GM06990 (cell line): ENCODE measurements around the gene APOE.
"Not testable (repeated sequence)": the region's sequence is repeated elsewhere in the genome, so short reads cannot be mapped to it uniquely, and the experiment has no call there.

Source experiments
- DNase-seq: peaks from one replicate; pipeline ENCODE4 v3.0.0-alpha.2; 2011; ENCODE audit not compliant: insufficient read length; ENCODE audit errors: extremely low read depth
- H3K27me3 ChIP-seq: replicated peaks from 2 replicates; pipeline ENCODE4 v1.6.0; 2011; ENCODE audit warnings: low read length; ENCODE audit not compliant: control insufficient read depth, insufficient read depth
- H3K36me3 ChIP-seq: 2 replicates; pipeline ENCODE4 v1.5.1; 2011; ENCODE audit warnings: low read length; ENCODE audit not compliant: control insufficient read depth, insufficient read depth
- H3K4me3 ChIP-seq: replicated peaks from 2 replicates; pipeline ENCODE4 v1.5.1; 2011; ENCODE audit warnings: low read depth, mild to moderate bottlenecking, control low read depth, low read length
- TF ChIP-seq, protein P1 (sequence below): IDR thresholded peaks from 2 replicates; pipeline ENCODE4 v1.5.1; 2011; ENCODE audit warnings: low read length, control low read depth, mild to moderate bottlenecking, inconsistent platforms; ENCODE audit not compliant: insufficient read depth, poor library complexity, severe bottlenecking

Gene APOE

GRCh38 chr19:44905437-44906160 is at the start of gene APOE:
TSS of gene APOE (plus strand) at chr19:44905796. CDS start at chr19:44906625, 829 bp downstream.
- H3K27me3 ChIP-seq = no peaks in the 10 kb centered on the region; the same call in 1 of the 2 replicates
- no peak for DNase-seq
- TF ChIP-seq, protein P1, sequence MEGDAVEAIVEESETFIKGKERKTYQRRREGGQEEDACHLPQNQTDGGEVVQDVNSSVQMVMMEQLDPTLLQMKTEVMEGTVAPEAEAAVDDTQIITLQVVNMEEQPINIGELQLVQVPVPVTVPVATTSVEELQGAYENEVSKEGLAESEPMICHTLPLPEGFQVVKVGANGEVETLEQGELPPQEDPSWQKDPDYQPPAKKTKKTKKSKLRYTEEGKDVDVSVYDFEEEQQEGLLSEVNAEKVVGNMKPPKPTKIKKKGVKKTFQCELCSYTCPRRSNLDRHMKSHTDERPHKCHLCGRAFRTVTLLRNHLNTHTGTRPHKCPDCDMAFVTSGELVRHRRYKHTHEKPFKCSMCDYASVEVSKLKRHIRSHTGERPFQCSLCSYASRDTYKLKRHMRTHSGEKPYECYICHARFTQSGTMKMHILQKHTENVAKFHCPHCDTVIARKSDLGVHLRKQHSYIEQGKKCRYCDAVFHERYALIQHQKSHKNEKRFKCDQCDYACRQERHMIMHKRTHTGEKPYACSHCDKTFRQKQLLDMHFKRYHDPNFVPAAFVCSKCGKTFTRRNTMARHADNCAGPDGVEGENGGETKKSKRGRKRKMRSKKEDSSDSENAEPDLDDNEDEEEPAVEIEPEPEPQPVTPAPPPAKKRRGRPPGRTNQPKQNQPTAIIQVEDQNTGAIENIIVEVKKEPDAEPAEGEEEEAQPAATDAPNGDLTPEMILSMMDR = no peak
- peaks cover 16% of the 10 kb centered on the region for H3K36me3 ChIP-seq
- H3K4me3 ChIP-seq = no peak within 1 kb of the TSS

DNA sequence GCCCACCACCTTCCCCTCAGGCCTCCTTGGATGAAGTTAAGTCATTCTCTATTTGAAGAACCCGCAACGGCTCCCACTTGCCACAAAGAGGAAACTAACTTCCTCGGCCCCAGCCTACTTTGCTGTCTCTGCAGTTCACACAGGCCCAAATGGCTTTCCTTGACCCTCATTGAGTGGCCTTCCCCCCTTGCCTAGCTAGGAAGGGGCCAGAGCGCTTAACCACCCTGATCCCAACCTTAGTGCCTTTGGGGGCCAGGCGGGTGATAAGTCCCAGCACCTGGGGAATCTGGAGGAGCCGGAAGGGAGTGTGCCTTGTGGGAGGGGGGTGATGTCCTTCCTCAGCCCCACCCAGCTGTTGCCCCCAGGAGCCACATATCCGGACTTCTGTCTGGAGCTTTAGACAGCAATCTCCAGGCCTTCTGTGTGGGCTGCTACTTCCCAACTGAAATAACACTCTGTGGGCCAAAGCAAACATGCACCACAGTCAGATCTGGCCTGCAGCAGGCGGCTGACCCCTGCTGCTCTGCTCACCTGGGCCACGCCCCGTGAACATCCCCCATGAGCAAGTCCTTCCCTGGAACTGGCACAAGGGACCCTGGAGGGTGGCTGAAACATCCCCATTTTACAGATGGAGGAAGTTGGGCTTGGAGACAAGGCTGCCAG is 49.0 kb upstream of the APOE start:
- no peak overlapping the region for H3K4me3 ChIP-seq
- no peak for DNase-seq
- H3K36me3 ChIP-seq = no peaks in the 10 kb centered on the region
- TF ChIP-seq, protein P1 = no peak
- H3K27me3 ChIP-seq = no peaks in the 10 kb centered on the region; the same call in 1 of the 2 replicates

- Histone ChIP-seq H3K36me3 (no peaks in the 10 kb centered on the region), H3K27me3 (no peaks in the 10 kb centered on the region; the same call in 1 of the 2 replicates), H3K4me3 (no peak overlapping the region)
- DNase-seq = no peak
- TF ChIP-seq, protein P1 = no peak
Observed at GRCh38 chr19:44857837-44858236, 47.8 kb upstream of the APOE start.

- H3K36me3 ChIP-seq, DNase-seq, H3K27me3 ChIP-seq, H3K4me3 ChIP-seq: not testable (repeated sequence)
Observed at GRCh38 chr19:44861576-44861975, 44.0 kb upstream of the APOE start.

GRCh38 chr19:44863990-44864389 is 41.6 kb upstream of the APOE start:
- no peak overlapping the region for H3K4me3 ChIP-seq
- DNase-seq = no peak
- H3K27me3 ChIP-seq = no peaks in the 10 kb centered on the region
- TF ChIP-seq, protein P1 = no peak
- no peaks in the 10 kb centered on the region for H3K36me3 ChIP-seq

DNA sequence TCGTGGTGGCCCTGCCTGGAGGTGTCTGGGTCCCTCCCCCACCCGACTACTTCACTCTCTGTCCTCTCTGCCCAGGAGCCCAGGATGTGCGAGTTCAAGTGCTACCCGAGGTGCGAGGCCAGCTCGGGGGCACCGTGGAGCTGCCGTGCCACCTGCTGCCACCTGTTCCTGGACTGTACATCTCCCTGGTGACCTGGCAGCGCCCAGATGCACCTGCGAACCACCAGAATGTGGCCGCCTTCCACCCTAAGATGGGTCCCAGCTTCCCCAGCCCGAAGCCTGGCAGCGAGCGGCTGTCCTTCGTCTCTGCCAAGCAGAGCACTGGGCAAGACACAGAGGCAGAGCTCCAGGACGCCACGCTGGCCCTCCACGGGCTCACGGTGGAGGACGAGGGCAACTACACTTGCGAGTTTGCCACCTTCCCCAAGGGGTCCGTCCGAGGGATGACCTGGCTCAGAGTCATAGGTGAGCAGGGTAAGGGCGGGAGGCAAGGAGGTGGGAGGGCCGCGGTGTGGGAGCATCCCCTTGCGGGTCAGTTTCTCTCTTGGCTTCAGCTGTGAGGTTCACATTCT is 40.3 kb upstream of the APOE start:
- no peaks in the 10 kb centered on the region for H3K36me3 ChIP-seq
- no peaks in the 10 kb centered on the region; the same call in 1 of the 2 replicates for H3K27me3 ChIP-seq
- TF ChIP-seq, protein P1 = no peak
- DNase-seq = no peak
- H3K4me3 ChIP-seq = no peak overlapping the region
